AG20443 (cell line): ENCODE data around the gene FXYD6.
"Not testable (repeated sequence)": the region's sequence is repeated elsewhere in the genome, so short reads cannot be mapped to it uniquely, and the experiment has no call there.

Experiments
- DNase-seq: peaks from one replicate; pipeline ENCODE4 v3.0.0; 2012; ENCODE audit warnings: low spot score, mixed read lengths

FXYD6 gene

GRCh38 chr11:117816151-117816741 is 60.2 kb downstream of the FXYD6 start:
- peak; percentile 72 for DNase-seq

GRCh38 chr11:117815262-117815803 is 61.1 kb downstream of the FXYD6 start:
- DNase-seq, result no peak

DNA sequence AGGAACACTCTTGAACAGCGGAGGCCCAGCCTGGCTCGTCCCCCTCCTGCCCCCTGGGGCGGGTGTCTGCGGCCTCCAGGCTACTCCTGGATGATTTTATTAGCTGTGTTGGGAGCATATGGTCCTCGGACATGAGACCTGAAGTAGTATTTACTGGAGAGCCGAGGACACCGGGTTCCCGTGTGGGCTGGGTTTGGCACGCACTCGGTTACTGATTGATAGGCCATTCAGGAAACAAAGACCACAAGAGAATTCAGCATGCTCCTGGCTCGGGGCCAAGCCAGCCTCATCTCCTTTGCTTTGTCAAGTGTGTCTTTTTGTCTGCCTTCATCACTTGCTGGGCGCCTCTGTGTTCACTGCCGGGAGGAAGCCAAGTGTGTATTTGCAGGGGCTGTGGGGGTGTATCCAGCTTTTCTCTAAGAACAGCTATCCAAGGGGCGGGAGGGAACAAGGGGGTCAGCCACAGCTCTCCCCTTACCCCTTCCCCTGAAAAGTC is 61.6 kb downstream of the FXYD6 start:
- no peak for DNase-seq

- no peak for DNase-seq
These were observed 62.2 kb downstream of the FXYD6 start for GRCh38 chr11:117814204-117814765.

- DNase-seq, result not testable (repeated sequence)
These were observed 66.4 kb downstream of the FXYD6 start for GRCh38 chr11:117810056-117810451.

GRCh38 chr11:117809236-117810055 is 67.0 kb downstream of the FXYD6 start:
- peak; percentile 80 for DNase-seq

- no peak for DNase-seq
These were observed 67.7 kb downstream of the FXYD6 start for GRCh38 chr11:117808784-117809183.

- DNase-seq, result peak; percentile 82
These were observed 68.8 kb downstream of the FXYD6 start for GRCh38 chr11:117807482-117808327.

- DNase-seq, result no peak
These were observed 69.6 kb downstream of the FXYD6 start for GRCh38 chr11:117806846-117807245.

- no peak for DNase-seq
These were observed 71.4 kb downstream of the FXYD6 start for GRCh38 chr11:117805045-117805444.

- no peak for DNase-seq
These were observed 72.6 kb downstream of the FXYD6 start for GRCh38 chr11:117803896-117804295.

- DNase-seq, result no peak
These were observed 76.8 kb downstream of the FXYD6 start for GRCh38 chr11:117799634-117800033.

- peak; percentile 62 for DNase-seq
These were observed 79.5 kb downstream of the FXYD6 start, which contains the start of gene DSCAML1 for GRCh38 chr11:117796872-117797529. Gene DSCAML1, minus strand, starts transcription at chr11:117797216. Its CDS starts 137 bp downstream, at chr11:117797079.

GRCh38 chr11:117796456-117796871 is 80.0 kb downstream of the FXYD6 start:
- DNase-seq, result no peak

DNA sequence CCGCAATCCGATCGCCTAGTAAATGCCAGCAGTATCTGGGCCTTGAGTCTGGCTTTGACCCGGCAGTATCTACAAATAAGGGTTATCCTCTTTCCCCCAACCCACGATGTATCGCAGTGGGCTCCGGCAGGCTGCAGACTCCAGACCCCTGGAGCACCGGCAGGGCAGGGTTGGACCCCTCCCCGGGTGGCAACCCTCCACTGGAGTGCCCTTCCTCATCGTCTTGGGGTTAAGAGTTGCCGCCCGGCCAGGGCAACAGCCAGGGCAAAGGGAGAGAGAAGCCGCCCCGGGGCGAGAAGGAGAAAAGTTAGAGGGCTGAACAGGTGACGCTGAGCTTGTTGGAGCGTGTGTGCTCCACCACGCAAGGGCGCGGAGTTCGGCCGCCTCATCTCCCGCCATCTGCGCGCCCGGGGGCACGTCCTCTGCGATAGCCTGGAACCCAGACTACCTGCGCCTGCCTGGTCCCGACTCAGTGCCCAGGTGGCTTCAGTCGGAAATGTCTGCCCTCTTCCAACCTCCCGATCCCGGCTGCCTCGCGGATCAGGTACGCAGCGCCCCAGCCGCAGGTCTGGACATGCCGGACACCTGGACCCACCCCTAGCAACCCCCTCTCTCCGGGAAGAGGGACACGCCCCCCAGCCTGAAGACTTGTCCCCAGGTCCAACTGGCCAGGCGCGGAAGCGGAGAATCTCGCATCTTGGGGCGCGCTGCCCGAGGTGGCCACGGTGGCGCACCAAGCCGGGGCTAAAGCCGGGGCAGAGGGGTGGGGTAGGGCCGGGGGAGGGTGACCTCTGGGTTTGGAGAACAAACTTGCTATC is 80.6 kb downstream of the FXYD6 start:
- DNase-seq, result no peak

DNA sequence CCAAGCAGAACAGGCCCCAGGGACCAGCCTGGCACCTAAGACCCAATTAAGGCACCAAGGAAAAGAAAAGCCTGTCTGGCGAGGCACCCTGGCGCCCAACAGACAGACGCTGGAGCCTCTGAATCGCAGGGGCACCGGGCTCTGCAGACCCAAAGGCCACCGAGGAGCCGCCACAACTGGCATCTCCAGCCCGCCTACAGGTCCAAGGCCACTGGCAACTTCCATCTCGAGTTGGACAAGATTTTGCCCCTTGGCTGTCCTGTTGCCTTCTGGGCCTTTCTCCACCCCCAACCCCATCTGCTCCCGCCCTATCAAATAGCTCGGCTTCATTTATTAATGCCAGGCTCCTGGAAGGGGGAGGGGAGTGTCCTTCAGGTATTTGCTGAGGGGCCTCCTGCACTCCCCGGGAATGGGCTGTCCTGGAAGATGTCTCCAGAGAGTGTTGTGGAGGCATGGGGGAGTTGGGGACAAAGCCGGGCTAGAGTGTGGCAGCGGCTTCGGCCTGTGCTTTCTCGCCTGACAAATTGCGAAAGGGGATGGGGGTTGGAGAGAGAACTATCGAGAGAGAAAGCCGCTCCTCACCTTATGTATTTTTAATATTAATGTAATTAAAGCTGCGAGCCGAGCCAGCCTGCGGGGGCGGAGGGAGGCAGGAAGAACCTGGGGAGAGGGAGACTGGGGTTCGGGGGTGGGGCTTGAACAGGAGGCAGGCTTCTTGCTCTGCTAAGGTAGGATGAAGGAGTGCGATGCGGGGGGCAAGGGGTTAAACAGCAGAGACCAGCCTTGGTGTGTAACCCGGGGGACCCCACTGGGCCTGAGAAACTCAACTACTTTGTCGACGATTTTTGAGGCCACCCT is 81.5 kb downstream of the FXYD6 start:
- no peak for DNase-seq

DNA sequence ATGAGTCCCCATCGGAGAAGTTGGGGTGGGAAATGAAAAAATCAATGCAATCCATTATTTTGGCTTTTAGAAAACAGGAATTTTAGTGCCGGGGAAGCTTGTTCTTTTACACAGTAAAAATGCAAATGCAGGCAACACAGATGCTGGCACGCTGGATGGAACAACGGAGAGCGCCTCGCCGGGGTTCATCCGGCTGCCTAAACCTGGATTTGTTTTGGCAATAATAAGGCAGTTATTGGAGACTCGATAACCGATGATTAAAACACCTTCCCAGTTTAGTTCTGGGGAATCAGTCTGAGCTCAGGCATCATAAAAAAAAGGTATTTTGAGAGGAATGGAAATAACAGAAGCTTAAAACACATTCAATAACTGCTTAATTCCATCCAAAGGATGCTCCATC is 82.3 kb downstream of the FXYD6 start:
- DNase-seq, result no peak

DNA sequence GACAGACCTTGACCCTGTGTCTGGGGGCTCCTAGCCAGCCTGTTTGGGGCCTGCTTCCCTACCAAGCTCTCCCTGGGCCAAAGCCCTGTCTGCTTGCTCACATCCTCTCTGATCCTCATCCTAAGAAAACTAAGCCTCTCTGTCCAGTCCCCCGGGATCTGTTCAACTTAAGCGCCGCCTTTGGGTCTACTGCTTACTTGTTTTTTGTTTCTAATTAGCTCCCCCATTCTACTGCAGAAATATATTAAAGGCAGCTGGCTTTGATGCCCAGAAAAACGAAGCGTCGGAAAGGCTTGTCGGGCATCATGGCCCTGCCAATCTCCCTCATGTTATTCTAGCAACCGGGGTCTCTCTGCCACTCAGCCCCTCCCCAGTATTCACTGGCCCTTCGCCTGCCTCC is 82.9 kb downstream of the FXYD6 start:
- DNase-seq, result no peak

DNA sequence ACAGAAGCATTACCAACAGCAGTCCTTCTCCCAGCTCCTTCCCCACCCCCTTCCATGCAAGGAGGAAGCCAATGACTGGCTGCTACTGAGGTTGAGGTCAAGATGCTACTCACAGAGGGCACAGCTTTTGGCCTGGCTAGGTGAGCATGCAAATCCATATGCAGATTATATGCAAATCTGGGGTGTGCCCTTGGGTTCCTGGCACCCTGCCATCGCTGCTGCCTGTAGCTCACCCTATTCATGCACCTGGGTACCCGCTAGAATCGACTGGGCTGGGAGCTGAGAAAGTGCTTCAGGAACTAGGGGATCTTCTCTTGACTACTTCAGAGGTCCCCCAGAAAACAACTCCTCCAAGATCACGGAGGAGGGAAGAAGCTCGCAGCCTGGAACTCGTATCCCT is 83.5 kb downstream of the FXYD6 start:
- no peak for DNase-seq
